Neural progenitor cell (in vitro differentiated cells): Measurements from ENCODE around the gene PHRF1.

Source experiments
- CTCF ChIP-seq: fragments of 200-600 bp; sonication (generic); IDR thresholded peaks from 2 replicates; pipeline ENCODE4 v1.5.1; 2017; ENCODE audit warnings: antibody characterized with exemption, mild to moderate bottlenecking
- EZH2 ChIP-seq: fragments of 200-600 bp; sonication (generic); IDR thresholded peaks from 2 replicates; pipeline ENCODE4 v1.6.1; 2017; ENCODE audit warnings: antibody characterized with exemption, mild to moderate bottlenecking, moderate library complexity

GRCh38 chr11:628056-628455 lies 51.8 kb downstream of the PHRF1 start:
- TF ChIP-seq CTCF (no peak), EZH2 (no peak)
